Epithelial cell of proximal tubule (primary cell): ENCODE measurements around the gene PON1. TPM values are rescaled to one million over a fixed set of nuclear protein-coding genes. Genes with fewer than 3 reads are reported as not detected.

ENCODE experiments used
- DNase-seq: peaks from one replicate; pipeline ENCODE4 v3.0.0-alpha.2; 2011; ENCODE audit warnings: low read depth
- H3K4me3 ChIP-seq: 2 replicates; pipeline ENCODE4 v1.5.1; 2011; ENCODE audit warnings: low read depth, mild to moderate bottlenecking, low read length
- total RNA-seq: library from RNA; depleted of rRNA; stranded (reverse); fragments of >200 nt; gene quantifications from 2 replicates; pipeline ENCODE4 v1.2.3, GENCODE V29; 2015
- TF ChIP-seq, protein P1 (sequence below): conservative IDR thresholded peaks from 2 replicates; pipeline ENCODE4 v1.5.1; 2012; ENCODE audit warnings: low read depth, mild to moderate bottlenecking, low read length

PON1 gene
- total RNA-seq, 1 donor from 2014 or later = not detected

DNA sequence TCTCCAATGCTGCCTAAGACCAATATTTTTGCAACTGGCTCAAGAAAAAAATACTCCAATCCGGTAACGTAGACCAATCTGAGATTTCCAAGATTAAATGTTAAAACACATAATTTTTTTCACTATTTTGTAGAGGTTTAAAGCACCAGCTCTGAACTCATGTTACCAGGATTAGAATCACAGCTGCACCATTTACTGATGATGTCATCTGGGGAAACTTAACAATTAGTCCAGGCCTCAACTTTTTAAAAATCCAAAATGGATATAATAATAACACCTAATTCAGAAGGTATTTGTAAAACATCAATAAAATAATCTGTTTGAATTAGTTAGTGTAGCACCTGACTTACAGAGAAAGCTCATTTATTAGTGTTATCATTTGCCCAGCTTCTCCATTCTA is 14.4 kb downstream of the PON1 start:
- no peak for DNase-seq
- TF ChIP-seq, protein P1, sequence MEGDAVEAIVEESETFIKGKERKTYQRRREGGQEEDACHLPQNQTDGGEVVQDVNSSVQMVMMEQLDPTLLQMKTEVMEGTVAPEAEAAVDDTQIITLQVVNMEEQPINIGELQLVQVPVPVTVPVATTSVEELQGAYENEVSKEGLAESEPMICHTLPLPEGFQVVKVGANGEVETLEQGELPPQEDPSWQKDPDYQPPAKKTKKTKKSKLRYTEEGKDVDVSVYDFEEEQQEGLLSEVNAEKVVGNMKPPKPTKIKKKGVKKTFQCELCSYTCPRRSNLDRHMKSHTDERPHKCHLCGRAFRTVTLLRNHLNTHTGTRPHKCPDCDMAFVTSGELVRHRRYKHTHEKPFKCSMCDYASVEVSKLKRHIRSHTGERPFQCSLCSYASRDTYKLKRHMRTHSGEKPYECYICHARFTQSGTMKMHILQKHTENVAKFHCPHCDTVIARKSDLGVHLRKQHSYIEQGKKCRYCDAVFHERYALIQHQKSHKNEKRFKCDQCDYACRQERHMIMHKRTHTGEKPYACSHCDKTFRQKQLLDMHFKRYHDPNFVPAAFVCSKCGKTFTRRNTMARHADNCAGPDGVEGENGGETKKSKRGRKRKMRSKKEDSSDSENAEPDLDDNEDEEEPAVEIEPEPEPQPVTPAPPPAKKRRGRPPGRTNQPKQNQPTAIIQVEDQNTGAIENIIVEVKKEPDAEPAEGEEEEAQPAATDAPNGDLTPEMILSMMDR = no peak
- H3K4me3 ChIP-seq = no peak overlapping the region

DNA sequence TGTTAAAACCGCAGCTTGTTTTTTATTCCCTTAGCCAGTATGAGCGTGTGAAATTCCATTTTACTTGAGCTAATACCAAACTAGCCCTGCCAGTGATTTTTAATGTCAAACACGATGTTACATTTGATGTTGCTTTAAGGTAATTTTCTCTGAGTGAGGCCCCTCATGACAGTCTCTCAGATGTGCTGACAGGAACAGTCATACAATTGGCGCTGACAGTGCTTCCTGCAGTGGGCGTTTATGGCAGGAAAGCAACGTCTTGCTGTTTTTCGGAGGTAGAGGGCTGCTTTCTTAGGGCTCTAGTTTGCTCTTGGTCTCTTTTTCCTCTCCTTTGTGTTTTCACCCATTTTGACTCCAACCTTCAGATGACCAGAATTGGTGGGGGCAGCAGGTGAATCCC is 19.3 kb downstream of the PON1 start:
- H3K4me3 ChIP-seq = no peak overlapping the region
- no peak for DNase-seq
- TF ChIP-seq, protein P1 = no peak

DNA sequence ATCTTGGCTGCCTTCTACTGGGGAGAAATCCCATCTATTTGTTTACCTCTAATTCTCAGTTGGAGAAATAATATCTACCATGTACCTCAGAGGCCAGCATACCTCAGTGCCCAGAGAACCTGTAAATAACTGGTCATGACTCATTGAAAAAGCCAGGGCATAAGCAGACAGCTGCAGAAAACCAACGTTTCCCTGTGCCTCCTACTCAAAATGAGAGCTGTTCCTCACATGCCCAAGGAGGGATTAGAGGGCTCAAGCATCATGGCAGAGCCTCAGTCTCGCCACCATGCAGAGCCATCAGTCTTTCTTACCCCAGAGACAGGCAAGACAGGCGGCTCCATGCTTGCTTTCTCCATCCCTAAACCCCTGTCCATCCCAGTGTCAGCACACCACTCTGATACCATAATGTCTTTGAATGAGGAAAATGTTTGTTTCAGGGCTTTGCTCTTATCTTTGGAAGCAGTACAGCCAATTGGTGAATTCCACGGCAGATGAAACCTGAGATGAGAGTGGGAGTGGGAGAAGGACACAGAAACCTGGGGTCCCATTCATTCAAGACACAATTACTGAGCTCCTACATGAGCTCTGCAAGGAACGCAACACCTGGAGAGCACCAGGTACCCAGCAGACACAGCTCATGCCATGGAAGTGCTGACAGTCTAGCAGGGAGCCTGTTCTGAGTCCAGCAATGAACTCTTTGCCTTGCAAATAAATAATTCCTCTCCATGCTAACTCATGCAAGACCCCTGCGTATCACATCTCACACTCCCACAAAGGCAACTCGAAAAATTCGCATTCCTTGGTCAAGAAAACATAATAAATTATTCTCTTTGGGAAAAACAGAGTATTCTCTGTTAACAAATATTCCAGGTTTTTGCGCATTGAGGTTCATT is 21.1 kb downstream of the PON1 start:
- no peak for DNase-seq
- no peak overlapping the region for H3K4me3 ChIP-seq
- TF ChIP-seq, protein P1 = no peak

DNA sequence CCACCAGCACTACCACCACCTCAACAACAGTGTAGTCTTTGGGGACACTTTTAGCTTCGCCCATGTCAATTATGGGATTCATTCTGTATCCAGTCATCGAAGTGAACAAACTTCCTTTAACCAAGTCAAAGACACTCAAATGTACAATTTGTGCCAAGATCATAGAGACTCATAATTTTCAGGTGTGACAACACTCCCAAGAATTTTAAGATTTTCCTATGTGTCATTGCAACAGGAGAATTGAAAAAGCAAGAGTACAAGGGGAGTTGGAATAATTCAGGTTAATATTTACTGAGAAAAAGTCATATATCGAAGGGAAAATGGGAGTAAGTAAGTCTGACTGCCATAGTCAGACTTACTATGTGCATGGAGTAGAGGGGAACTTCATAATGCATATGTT is 26.2 kb downstream of the PON1 start:
- no peak for DNase-seq
- TF ChIP-seq, protein P1 = no peak
- no peak overlapping the region for H3K4me3 ChIP-seq

DNA sequence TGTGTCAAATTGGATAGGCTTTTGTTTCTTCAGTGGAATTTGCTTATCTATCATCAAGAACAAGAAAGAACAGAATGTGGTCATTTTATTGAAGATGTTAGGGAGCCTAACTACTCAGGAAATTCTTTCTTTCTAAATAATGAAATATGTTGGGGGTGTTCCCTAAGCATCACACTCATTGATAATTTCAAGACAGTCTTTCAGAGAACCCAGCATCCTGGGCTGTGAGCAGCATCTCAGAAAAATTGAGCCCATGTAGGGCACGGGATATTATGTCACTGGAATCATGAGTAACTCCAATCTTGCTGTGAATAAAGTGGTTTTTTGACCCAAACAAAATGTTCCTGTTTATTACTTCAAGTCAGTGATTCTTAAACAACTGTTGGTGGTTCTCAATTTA is 27.3 kb downstream of the PON1 start:
- TF ChIP-seq, protein P1 = no peak
- DNase-seq = no peak

DNA sequence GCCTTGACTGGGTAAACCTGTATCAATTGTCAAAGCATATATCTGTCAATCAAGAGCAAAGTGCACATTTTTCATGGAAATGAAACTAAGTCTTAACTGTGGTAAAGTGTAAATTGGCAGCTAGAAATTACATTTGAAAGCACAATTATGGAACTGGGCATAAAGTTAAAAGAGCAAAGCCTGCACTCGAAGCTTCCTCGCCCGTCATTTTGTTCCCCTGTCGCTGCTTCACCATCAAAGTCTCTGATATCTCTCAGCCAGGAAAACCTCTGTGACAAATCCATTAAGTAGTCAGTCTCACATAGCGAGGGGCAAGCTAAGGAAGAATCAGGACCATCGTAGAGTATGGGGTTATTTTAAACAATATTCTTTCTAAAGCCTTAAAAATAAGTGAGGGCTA is 27.9 kb downstream of the PON1 start:
- TF ChIP-seq, protein P1 = no peak
- no peak overlapping the region for H3K4me3 ChIP-seq
- no peak for DNase-seq

More for the DNA sequence above, 27.3 kb downstream of the PON1 start:
- no peak overlapping the region for H3K4me3 ChIP-seq

DNA sequence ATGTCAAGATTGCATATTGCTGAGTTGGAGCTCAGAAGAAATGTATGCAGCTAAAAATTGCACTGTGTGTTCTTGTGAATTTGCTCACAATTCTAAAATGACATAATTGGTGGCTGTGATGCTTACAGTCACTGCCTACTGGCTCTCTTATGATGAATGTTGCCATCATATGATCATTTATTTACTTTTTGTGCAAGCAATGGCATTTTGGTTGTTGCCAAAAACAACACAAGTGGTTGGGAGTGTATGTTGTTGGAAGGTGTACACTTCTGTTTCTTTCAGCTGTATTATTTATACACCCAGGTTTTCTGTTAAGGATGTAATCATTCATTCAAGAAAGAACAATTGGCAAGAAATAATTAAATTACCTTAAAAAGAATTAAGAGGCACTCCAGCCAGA is 28.9 kb downstream of the PON1 start:
- no peak overlapping the region for H3K4me3 ChIP-seq
- no peak for DNase-seq
- TF ChIP-seq, protein P1 = no peak
